GM11168 (cell line): ENCODE data around the gene PLEKHF1.

Experiments
- in situ Hi-C: fragments of 300-500 bp; cut with MboI; formaldehyde crosslinking; loops from one replicate; pipeline ENCODE4 v1.12.0; 2022; ENCODE audit warnings: low sequenced_read_pairs; ENCODE audit not compliant: unreplicated experiment

Gene PLEKHF1

GRCh38 chr19:29634002-29634401 lies 31.3 kb upstream of the PLEKHF1 start:
- in situ Hi-C loops = no loop called here

GRCh38 chr19:29634423-29635130 lies 30.7 kb upstream of the PLEKHF1 start:
- in situ Hi-C loops = no loop called here

- in situ Hi-C loops = no loop called here
Observed at GRCh38 chr19:29635963-29636362, 29.3 kb upstream of the PLEKHF1 start.

GRCh38 chr19:29636553-29637360 lies 28.5 kb upstream of the PLEKHF1 start:
- in situ Hi-C loops = no loop called here

- in situ Hi-C loops = no loop called here
Observed at GRCh38 chr19:29639086-29639485, 26.2 kb upstream of the PLEKHF1 start.

- in situ Hi-C loops = no loop called here
Observed at GRCh38 chr19:29640231-29640630, 25.0 kb upstream of the PLEKHF1 start.

GRCh38 chr19:29641597-29641996 lies 23.7 kb upstream of the PLEKHF1 start:
- in situ Hi-C loops = no loop called here

GRCh38 chr19:29643361-29643935 lies 21.8 kb upstream of the PLEKHF1 start:
- in situ Hi-C loops = no loop called here

- in situ Hi-C loops = no loop called here
Observed at GRCh38 chr19:29644210-29644609, 21.1 kb upstream of the PLEKHF1 start.

- in situ Hi-C loops = no loop called here
Observed at GRCh38 chr19:29645491-29645867, 19.8 kb upstream of the PLEKHF1 start.

- in situ Hi-C loops = no loop called here
Observed at GRCh38 chr19:29645911-29646310, 19.4 kb upstream of the PLEKHF1 start.

- in situ Hi-C loops = no loop called here
Observed at GRCh38 chr19:29650772-29651387, 14.4 kb upstream of the PLEKHF1 start.

GRCh38 chr19:29651622-29652394 lies 13.5 kb upstream of the PLEKHF1 start:
- in situ Hi-C loops = no loop called here

GRCh38 chr19:29653398-29653797 lies 11.9 kb upstream of the PLEKHF1 start:
- in situ Hi-C loops = no loop called here

- in situ Hi-C loops = no loop called here
Observed at GRCh38 chr19:29655648-29656335, 9.5 kb upstream of the PLEKHF1 start.

- in situ Hi-C loops = no loop called here
Observed at GRCh38 chr19:29658221-29658991, 6.9 kb upstream of the PLEKHF1 start.

- in situ Hi-C loops = loop anchor here (5.0 kb wide), 1 partner anchor 34 kb away; no protein-coding TSS in a partner anchor
Observed at GRCh38 chr19:29660835-29661234, 4.4 kb upstream of the PLEKHF1 start.

- in situ Hi-C loops = loop anchor here (5.0 kb wide), 1 partner anchor 35 kb away; no protein-coding TSS in a partner anchor
Observed at GRCh38 chr19:29662278-29662603, 3.0 kb upstream of the PLEKHF1 start.
